ENCODE measurements around the gene OR6Q1.
A peak's percentile ranks its signal among the peaks of the same experiment; 100 is the strongest.

OR6Q1 gene

DNA sequence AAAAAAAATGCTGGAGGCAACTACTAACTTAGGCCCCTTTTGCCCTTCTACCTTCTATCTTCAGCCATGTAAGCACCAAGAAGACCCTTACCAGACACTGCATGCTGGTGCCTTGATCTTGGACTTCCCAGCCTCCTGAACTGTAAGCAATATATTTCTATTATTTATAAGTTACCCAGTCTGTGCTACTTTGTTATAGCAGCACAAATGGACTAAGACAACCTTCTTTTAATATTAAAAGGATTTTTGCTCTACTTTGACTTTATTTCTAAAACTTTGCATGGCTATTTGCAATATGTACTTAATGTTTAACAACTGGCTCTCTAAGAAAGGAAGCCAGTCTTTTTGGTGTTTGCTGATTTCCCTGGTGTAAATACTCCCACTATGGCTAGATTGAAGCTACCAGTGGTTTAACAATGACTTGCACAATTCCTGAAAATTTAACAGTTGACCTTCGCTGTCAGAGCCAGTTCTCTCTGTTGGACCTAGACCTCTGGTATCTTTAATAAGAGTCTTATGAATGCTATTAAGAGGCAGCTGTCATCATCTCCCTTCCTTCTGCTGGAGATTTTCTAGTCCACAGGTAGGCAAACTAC is 25.2 kb downstream of the OR6Q1 start:
- TF ChIP-seq, protein P1, sequence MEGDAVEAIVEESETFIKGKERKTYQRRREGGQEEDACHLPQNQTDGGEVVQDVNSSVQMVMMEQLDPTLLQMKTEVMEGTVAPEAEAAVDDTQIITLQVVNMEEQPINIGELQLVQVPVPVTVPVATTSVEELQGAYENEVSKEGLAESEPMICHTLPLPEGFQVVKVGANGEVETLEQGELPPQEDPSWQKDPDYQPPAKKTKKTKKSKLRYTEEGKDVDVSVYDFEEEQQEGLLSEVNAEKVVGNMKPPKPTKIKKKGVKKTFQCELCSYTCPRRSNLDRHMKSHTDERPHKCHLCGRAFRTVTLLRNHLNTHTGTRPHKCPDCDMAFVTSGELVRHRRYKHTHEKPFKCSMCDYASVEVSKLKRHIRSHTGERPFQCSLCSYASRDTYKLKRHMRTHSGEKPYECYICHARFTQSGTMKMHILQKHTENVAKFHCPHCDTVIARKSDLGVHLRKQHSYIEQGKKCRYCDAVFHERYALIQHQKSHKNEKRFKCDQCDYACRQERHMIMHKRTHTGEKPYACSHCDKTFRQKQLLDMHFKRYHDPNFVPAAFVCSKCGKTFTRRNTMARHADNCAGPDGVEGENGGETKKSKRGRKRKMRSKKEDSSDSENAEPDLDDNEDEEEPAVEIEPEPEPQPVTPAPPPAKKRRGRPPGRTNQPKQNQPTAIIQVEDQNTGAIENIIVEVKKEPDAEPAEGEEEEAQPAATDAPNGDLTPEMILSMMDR (conservative IDR thresholded peaks at IDR 0.05; ENCODE audit: low read depth, low read length), result no peak
- no peak overlapping the region for H3K4me3 ChIP-seq (ENCODE audit: low read length)

DNA sequence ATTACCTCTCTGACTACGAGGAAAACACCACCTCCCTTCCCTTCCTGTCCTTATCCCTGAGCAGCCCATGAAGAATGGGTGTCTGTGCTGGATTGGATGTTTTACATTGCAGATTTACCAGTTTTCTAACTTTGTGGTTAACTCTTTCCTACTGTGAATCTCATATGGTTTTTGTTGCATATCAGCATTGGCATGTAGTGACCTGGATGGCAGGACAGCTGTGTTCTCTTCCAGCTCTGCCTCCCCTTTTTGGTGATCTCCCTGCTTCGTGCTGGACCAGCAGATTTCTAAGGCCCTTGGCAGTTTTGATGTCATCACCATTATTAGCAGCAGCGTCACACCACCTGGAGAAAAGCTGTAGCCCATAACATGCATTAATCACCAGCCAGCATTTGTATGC is 26.7 kb downstream of the OR6Q1 start:
- no peak overlapping the region for H3K4me3 ChIP-seq (ENCODE audit: low read length)
- TF ChIP-seq, protein P1 (conservative IDR thresholded peaks at IDR 0.05; ENCODE audit: low read depth, low read length), result no peak
- no peak for DNase-seq (ENCODE audit: low read depth)

More for the DNA sequence above, 25.2 kb downstream of the OR6Q1 start:
- DNase-seq (ENCODE audit: low read depth), result no peak

DNA sequence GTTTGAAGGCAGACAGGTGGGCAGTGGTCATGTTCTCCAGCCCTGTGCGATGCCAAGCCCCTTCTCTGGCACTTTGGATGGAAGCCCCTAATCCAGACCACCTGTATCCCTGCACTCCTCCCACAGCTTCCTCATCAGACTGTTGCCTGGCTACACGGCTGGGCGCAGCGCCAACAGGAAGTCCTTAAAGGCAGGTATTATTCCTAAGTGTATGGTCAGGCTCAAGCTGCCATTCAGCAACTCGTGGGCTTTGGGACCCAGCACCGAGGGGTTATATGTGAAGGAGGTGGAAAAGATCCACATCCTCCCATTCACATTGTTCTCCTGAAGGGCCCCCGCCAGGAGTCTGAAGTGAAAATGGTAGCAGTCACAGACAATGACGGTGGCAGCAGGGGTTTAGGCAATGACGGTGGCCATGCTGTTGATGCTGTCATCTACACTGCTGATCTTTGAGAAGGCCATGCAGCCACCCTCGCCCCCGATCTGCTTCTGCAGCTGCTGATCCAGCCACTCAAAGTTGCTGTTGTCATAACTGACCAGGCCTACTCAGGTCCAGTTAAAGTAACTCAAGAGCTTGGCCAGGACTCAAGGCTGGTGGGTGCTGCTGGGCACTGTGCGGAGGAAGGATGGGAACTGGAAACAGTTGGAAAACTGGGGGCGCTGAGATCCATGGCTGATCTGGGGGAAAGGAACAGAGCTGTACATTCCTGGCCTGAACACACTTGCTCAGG is 27.7 kb downstream of the OR6Q1 start:
- TF ChIP-seq, protein P1 (conservative IDR thresholded peaks at IDR 0.05; ENCODE audit: low read depth, low read length), result no peak
- no peak overlapping the region for H3K4me3 ChIP-seq (ENCODE audit: low read length)
- DNase-seq (ENCODE audit: low read depth), result no peak

DNA sequence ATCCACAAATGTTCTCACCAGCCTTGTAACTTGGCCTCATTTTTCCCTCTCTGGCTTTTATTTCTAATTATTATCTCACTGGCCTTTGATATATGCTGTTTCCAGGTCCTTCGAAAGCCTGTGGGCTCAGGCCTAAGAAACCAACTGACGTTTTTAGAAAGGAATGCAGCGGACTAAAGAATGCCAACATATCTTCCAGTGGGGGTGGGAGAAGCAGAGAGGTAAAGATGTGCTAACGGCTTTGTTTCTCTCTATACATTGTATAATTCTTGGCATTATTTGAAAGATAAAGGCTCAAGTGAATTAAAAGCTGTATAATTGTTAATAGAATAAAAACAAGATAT is 28.2 kb downstream of the OR6Q1 start:
- TF ChIP-seq, protein P1 (conservative IDR thresholded peaks at IDR 0.05; ENCODE audit: low read depth, low read length), result no peak
- no peak overlapping the region for H3K4me3 ChIP-seq (ENCODE audit: low read length)
- peak; percentile 90 for DNase-seq (ENCODE audit: low read depth)

DNA sequence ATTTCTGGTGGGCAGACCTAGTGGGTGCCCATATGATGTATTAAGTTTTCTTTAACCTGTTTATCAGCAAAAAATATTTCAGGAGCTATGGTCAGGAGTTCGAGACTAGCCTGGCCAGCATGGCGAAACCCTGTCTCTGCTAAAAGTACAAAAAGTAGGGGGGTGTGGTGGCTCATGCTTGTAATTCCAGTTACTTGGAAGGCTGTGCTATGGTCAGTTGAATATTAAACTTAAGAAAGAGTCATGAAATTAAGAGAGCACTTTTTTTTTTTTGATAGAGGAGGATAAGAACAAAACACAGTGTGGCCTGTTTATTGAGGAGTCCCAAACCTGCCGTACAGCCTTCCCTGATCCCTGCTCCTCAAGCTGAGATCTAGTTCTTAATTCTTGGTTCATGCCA is 29.8 kb downstream of the OR6Q1 start:
- no peak overlapping the region for H3K4me3 ChIP-seq (ENCODE audit: low read length)
- TF ChIP-seq, protein P1 (conservative IDR thresholded peaks at IDR 0.05; ENCODE audit: low read depth, low read length), result no peak
- no peak for DNase-seq (ENCODE audit: low read depth)

DNA sequence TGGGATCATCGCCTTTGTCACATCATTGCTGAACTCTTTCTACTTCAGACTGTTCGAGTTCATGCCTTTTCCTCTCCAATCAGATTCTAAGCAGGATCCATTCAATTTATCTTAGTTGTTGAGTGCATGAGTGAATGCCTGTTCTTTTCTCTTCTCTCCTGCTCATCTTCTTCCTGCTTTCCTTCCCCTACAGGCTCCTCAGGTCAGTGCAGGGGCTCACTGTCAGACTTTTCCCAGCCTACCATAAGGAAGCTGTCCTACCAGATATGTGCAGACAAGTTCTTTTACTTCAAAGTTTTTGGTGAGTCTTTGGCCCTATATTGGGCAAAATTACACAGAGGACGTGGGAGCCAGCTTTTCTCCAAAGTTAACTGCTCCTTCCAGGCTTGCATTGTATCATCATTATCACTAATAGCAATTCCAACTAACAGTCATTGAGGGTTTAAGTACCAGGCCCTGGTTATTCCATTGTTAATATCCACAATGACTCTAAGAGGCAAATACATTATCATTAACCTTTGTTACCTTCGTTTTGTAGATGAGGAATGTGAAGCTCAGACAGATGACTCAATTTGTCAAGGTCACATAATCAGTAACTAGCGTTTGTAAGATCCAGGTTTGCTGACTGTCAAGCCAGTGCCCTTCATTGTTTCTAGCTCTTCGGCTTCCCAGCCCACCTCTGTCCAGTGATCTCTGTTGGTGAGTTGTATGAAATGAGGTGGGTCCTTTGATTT is 30.4 kb downstream of the OR6Q1 start:
- TF ChIP-seq, protein P1 (conservative IDR thresholded peaks at IDR 0.05; ENCODE audit: low read depth, low read length), result peak; percentile 29
- DNase-seq (ENCODE audit: low read depth), result no peak
- no peak overlapping the region for H3K4me3 ChIP-seq (ENCODE audit: low read length)

All from retinal pigment epithelial cell (primary cell).